ENCODE data around the gene NAPSA. TPM values are rescaled to one million over a fixed set of nuclear protein-coding genes. Genes with fewer than 3 reads are reported as not detected.
"Not testable (repeated sequence)": the region's sequence is repeated elsewhere in the genome, so short reads cannot be mapped to it uniquely, and the experiment has no call there.

Gene NAPSA
- total RNA-seq: 10 to 100 TPM; 40.8 to 43.1 TPM

DNA sequence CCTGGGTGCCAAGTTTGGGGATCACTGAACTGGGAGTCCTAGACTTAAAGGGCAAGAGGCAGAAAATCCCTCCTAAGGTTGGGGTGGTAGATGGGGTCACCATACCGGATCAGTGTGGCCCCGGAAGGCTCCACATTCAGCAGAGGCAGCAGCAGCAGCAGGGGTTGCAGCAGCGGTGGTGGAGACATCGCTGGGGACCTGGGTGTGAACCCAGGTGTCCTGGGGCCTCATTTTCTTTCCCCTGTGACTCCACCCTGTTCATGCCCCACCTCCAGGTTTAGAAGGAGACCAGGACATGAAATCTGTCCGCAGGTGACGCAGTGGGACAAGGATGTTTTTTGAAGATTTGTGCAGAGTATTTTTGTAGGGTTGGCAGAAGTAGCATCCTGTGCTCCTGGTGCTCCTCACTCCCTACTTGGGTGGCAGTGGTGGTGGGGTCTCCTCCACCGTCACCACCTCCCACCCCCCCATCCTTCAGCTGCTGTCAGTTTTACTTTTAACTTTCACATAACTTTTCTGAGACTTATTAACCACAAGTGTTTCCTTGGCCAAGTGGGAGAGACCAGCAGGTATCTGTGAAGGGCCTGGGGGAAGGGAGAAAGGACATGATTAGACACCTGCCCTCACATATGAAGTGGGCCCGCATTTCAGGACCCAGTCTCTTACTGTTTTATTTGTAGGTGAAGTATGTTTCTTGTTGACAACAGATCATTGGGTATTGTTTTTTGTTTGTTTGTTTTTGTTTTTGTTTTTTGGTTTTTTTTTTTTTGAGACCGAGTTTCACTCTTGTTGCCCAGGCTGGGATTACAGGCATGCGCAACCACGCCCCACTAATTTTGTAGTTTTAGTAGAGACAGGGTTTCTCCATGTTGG is at the start of gene NAPSA:
NAPSA (minus strand) TSS at position 206 of the 873 bp plus-strand sequence; CDS start at position 188, 18 bp downstream.
- POLR2A ChIA-PET: interaction anchor here (0.9 kb wide), 1 partner anchor 18 kb away, joined by 3 read pairs; no protein-coding TSS in a partner anchor
- CTCF ChIA-PET: interaction anchor here (0.6 to 1.2 kb wide), 2 partner anchors 30 to 97 kb away, joined by 3 read pairs; no protein-coding TSS in a partner anchor

DNA sequence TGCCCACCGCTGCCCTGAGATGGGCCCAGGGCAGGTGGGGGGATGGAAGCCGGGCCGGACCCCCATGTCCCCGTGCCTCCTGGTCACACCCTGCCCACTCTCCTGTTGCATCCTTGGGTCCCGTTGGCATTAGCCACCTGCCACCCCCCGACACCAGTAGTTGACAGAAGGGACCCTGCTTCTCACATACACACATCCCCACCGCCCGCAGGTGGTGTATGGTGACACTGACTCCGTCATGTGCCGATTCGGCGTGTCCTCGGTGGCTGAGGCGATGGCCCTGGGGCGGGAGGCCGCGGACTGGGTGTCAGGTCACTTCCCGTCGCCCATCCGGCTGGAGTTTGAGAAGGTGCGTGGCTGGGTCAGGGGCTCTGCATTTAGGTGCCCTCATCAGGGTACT is 48.1 kb upstream of the NAPSA start:
- POLR2A ChIA-PET: no interaction called here
- CTCF ChIA-PET: interaction anchor here (2.1 kb wide), 1 partner anchor 29 kb away, joined by 6 read pairs; no protein-coding TSS in a partner anchor

DNA sequence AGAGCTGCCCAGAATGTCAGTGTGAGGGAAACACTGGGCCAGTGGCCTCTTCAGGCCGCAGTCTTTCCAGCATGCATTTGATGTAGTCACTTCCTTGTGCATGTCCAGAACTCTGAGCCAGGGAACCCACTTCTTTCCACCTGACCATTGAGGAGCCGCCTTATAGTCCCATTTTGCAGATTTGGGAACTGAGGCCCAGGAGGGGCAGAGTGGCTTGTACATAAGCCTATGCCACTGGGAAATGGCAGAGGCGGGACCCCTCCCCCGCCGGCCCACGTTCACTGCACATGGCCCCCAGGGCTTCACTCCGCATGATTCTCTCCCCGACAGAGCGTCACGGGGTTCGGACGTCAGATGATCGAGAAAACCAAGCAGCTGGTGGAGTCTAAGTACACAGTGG is 47.7 kb upstream of the NAPSA start:
- CTCF ChIA-PET: no interaction called here
- POLR2A ChIA-PET: no interaction called here

DNA sequence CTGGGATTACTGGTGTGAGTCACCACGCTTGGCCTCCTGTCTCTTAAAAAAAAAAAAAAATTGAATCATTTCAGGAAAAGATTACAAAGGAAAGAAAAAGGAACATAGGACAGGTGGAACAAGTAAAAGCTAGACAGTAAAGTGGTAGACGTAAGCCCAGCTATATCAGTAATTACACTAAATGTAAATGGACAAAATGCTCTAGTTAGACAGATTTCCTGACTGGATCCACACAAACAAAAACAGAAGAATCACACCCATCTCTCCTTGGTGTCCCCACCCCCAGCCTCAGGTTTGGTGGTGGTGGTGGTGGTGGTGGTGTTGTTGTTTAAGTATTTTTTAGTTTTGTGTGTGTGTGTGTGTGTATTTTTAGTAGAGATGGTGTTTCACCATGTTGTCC is 47.0 kb upstream of the NAPSA start:
- ChIA-PET POLR2A (interaction anchor here (0.7 kb wide), 1 partner anchor 390 kb away, joined by 3 read pairs; no protein-coding TSS in a partner anchor), CTCF (interaction anchor here (1.8 kb wide), 1 partner anchor 55 kb away, joined by 4 read pairs; no protein-coding TSS in a partner anchor)

DNA sequence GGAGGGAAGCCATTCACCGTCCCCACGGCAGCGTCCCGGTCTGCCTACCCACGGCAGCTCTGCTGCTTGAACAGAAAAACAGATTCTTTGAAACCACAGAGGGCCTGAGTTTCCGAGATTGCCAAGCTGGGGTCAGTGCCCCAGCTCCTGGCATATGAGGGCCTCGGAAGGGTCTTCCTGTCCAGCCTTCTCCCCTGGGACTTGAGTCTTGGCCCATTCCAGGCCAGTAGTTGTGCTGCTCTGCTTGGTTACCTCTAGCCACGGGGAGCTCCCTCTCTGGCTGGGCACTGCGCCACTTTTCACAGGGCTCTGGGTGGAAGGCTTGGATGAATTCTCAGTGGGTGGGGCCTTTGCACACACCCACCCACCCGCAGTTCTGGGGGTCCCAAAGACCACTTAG is 44.7 kb upstream of the NAPSA start:
- ChIA-PET CTCF (no interaction called here), POLR2A (no interaction called here)

DNA sequence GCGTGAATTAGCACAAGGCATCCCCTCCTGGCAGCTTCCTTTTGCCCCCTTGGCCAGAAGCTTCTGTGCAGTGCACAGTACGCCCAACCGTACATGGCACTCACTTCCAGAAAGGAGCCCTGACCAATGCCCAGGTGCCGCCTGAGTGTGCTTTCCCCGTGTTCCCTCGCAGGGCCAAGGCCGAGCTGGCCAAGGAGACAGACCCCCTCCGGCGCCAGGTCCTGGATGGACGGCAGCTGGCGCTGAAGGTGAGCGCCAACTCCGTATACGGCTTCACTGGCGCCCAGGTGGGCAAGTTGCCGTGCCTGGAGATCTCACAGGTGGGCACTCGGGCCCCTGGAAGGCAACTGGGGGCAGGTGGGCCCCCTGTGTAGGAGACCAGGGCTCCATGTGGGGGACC is 43.9 kb upstream of the NAPSA start:
- CTCF ChIA-PET: no interaction called here
- POLR2A ChIA-PET: no interaction called here

DNA sequence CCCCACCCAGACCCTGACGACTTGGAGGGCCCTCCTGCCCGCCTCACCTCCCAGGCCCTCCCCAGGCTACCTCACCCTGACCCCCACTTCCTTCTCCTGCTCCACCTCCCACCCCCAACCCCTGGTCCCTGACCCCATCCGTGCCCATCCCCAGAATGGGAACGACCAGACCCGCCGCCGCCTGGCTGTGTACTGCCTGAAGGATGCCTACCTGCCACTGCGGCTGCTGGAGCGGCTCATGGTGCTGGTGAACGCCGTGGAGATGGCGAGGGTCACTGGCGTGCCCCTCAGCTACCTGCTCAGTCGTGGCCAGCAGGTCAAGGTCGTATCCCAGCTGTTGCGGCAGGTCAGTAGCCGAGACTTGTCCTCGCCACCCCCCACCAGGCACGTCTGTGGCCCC is 41.4 kb upstream of the NAPSA start:
- CTCF ChIA-PET: interaction anchor here (0.7 kb wide), 1 partner anchor 39 kb away, joined by 3 read pairs; no protein-coding TSS in a partner anchor
- POLR2A ChIA-PET: no interaction called here

DNA sequence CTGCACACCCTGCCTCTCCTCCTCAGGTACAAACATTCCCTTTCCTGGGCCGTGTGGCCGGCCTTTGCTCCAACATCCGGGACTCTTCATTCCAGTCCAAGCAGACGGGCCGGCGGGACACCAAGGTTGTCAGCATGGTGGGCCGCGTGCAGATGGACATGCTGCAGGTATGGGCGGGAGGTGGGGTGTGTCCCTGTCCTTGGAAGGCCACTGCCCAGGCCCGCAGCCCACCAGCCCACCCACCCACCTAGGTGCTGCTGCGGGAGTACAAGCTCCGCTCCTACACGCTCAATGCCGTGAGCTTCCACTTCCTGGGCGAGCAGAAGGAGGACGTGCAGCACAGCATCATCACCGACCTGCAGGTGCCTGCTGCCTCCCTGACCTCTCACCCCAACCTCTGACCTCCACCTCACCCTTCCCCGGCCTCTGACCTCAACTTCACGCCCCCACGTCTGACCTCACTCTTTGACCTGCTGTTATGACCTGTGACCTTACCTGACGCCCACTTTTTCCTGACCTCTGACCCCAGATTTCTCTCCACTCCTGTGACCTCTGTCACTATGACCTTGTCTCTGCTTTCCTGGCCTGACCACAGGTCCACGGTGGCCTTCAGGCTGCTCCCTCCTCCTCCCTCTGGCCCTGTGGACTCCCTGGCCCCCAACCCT is 40.8 kb upstream of the NAPSA start:
- ChIA-PET POLR2A (no interaction called here), CTCF (no interaction called here)

DNA sequence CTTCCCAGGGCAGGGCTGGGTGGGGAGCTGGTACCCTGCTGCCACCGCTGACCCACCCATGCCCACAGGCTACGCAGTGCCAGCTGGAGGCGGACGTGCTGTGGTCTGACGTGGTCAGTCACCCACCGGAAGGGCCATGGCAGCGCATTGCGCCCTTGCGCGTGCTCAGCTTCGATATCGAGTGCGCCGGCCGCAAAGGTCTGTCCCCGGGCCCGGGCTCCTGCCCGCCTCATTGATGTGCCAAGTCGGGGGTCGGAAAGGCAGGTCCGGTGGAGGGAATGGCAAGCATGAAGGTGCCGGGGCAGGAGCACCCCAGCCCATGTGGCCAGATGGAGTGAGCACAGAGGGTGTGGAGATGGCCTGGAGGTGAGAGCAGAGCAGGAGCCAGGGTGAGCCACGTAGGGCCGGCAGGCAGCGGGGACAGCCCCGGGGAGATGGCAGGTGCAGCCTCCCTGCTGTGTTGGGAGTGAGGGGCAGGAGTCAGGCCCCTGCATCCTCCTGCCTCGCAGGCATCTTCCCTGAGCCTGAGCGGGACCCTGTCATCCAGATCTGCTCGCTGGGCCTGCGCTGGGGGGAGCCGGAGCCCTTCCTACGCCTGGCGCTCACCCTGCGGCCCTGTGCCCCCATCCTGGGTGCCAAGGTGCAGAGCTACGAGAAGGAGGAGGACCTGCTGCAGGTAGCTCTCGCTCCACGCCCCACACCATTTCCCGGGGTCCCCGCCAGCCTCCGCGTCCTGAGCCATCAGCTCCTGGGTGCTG is 37.3 kb upstream of the NAPSA start:
- ChIA-PET POLR2A (no interaction called here), CTCF (no interaction called here)

DNA sequence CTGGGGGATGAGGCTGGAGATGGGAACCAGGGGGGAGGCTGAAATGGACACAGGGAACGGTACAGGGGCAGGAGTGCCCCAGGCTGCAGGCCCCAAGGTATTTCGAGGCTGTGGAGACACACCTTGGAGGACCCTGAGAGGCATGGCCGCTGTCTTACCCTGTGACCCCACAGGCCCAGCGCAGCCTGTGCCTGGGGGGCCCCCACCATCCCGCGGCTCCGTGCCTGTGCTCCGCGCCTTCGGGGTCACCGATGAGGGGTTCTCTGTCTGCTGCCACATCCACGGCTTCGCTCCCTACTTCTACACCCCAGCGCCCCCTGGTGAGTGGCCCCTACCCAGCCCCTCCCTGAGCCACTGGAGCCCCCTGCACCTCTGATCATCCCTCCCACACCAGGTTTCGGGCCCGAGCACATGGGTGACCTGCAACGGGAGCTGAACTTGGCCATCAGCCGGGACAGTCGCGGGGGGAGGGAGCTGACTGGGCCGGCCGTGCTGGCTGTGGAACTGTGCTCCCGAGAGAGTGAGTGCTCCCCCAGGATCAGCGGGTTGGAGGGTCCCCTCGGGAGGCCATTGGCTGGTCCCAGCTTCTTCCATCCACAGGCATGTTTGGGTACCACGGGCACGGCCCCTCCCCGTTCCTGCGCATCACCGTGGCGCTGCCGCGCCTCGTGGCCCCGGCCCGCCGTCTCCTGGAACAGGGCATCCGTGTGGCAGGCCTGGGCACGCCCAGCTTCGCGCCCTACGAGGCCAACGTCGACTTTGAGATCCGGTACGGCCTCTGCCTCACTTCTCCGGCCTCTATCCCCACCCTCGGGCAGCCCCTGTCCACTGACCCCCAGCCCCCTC is 36.4 kb upstream of the NAPSA start:
- POLR2A ChIA-PET: no interaction called here
- CTCF ChIA-PET: no interaction called here

DNA sequence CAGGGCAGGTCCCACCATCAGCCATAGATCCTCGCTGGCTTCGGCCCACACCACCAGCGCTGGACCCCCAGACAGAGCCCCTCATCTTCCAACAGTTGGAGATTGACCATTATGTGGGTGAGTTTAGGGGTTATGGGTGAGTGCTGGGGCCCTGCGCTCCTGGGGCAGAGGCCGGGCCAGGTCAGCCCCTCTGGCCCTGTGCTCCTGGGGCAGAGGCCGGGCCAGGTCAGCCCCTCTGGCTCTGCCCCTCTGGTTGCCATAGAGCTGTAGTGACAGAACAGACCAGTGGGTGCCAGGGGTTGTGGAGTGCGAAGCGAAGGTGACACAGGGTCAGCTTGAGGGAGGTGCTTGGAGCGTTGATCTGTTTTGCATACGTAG is 33.9 kb upstream of the NAPSA start:
- POLR2A ChIA-PET: no interaction called here
- CTCF ChIA-PET: interaction anchor here (0.7 to 1.5 kb wide), 2 partner anchors 36 to 61 kb away, joined by 3 read pairs; no protein-coding TSS in a partner anchor

DNA sequence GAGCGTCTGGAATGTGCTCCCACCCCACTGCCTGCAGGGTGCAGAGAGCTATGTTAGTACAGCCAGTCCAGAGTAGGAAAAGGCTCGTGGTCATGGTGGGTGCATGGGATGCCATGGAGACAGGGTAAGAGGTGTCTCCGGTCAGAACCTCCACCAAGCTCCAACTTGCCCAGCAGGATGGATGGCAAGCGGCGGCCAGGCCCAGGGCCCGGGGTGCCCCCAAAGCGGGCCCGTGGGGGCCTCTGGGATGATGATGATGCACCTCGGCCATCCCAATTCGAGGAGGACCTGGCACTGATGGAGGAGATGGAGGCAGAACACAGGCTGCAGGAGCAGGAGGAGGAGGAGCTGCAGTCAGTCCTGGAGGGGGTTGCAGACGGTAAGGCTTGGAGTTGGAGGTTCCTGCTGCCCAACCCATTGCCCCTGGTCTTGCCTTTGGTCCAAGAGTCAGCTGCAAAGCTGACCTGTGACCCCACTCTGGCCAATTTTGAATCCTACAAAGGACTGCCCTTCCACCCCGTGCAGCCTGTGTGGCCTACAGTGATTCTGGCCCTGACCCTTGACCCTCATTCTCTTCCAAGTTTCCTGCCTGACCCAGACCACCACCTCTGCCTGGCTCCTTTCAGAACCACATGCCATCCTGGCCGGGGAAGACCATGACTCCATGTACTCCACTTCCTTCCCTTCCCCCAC is 33.4 kb upstream of the NAPSA start:
- CTCF ChIA-PET: interaction anchor here (1.5 kb wide), 1 partner anchor 62 kb away, joined by 3 read pairs; no protein-coding TSS in a partner anchor
- POLR2A ChIA-PET: interaction anchor here (0.5 kb wide), 1 partner anchor 35 kb away, joined by 4 read pairs; no protein-coding TSS in a partner anchor

DNA sequence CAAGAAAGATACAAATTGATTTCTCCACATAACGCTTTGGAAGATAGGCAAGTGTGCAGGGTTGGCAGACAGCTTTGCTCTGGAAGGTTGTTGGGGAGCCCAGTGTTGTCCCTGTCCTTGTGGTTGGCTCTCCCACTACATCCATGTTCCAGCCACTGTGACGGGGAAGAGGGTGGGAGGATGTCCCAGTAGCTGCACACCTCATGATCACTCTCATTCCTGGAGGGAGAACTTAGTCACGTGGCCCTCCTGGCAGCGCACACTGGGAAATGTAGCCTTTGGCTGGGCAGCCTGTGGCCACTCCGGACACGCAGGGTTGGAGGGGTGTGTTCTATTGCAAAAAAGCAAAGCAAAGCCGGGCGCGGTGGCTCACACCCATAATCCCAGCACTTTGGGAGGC is 28.6 kb upstream of the NAPSA start:
- POLR2A ChIA-PET: no interaction called here
- CTCF ChIA-PET: interaction anchor here (0.7 kb wide), 1 partner anchor 37 kb away, joined by 3 read pairs; no protein-coding TSS in a partner anchor

DNA sequence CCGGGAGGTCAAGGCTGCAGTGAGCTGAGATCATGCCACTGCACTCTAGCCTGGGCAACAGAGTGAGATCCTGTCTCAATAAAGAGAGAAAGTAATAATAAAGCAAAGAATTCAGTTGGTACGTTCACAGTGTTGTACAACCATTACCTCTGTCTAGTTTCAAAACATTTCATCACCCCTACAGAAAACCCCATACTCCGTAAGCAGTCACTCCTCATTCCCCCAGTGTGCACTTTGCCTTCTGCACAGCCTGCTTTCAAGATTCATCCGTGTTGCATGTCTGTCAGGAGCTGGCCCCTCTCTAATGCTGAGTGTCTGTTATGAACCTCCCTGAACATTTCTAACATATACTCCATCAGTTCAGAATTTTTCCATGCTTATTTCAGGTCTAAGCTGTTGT is 28.1 kb upstream of the NAPSA start:
- ChIA-PET CTCF (interaction anchor here (0.7 kb wide), 1 partner anchor 37 kb away, joined by 3 read pairs; no protein-coding TSS in a partner anchor), POLR2A (no interaction called here)

DNA sequence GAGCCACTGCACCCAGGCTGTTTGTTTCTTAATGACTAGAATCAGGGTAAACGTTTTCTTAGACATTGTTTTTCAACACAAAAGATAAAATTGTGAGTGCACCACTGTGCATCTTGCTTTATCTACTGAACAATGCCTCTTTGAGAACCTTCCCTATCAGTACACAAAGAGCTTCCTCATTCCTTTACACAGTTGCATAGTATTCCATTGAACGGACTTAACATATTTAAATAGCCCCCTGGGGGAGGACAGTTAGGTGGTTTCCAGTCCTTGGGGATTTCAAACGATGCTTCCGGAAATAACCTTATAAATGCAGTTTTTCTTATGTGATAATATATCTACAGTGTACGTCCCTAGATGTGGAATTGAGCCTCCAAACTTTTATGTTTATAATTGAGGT is 27.3 kb upstream of the NAPSA start:
- ChIA-PET CTCF (no interaction called here), POLR2A (no interaction called here)

DNA sequence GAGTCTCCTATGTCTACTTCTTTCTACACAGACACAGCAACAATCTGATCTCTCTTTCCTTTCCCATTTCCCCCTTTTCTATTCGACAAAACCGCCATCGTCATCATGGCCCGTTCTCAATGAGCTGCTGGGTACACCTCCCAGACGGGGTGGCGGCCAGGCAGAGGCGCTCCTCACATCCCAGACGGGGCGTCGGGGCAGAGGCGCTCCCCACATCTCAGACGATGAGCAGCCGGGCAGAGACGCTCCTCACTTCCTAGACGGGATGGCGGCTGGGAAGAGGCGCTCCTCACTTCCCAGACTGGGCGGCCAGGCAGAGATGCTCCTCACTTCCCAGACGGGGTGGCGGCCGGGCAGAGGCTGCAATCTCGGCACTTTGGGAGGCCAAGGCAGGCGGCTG is 25.5 kb upstream of the NAPSA start:
- POLR2A ChIA-PET: interaction anchor here (0.6 kb wide), 1 partner anchor 93 kb away, joined by 3 read pairs; no protein-coding TSS in a partner anchor
- CTCF ChIA-PET: not testable (repeated sequence)

DNA sequence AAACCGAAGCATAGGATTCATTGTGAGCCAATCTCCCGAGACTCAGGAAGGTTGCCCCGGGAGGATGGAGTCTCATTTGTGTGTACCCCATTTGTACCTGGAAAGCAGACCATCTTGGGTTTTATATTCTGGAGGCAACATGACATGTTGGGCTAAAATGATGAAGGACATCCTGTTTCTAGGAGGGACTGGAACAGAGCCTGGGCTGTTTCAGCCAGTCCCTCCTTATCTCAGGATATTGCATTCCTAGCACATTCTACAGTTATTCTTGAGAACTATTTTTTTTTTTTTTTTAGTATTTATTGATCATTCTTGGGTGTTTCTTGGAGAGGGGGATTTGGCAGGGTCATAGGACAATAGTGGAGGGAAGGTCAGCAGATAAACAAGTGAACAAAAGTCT is 24.9 kb upstream of the NAPSA start:
- POLR2A ChIA-PET: interaction anchor here (0.7 kb wide), 1 partner anchor 39 kb away, joined by 4 read pairs; no protein-coding TSS in a partner anchor
- CTCF ChIA-PET: not testable (repeated sequence)

DNA sequence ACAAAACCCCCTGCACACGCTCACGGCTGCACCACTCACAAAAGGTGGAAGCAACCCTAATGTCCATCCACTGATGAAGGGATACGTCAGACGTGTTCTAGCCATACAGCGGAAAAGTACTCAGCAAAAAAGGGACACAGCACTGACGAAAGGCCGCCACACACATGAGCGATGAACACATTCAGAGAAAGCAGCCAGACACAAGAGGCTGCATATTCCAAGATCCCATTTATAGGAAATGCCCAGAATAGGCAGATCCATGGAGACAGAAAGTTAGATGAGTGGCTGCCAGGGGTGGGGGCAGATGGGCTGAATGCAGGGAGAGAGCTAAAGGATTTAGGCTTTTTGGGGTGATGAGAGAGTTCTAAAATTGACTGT is 22.4 kb upstream of the NAPSA start:
- CTCF ChIA-PET: no interaction called here
- POLR2A ChIA-PET: no interaction called here
